DOHH2 (cell line): ENCODE measurements around the gene EFL1.

Experiments
- H3F3A ChIP-seq: fragments of 200-600 bp; sonication (generic), shearing (Covaris generic); 2 replicates; pipeline ENCODE4 v1.6.0; 2016; ENCODE audit warnings: antibody characterized with exemption, mild to moderate bottlenecking; ENCODE audit not compliant: control insufficient read depth, insufficient read depth
- H3K27ac ChIP-seq: fragments of 200-600 bp; sonication (generic); 2 replicates; pipeline ENCODE4 v1.5.1; 2014; ENCODE audit warnings: low read depth, mild to moderate bottlenecking, low read length, moderate library complexity
- H3K27me3 ChIP-seq: fragments of 200-600 bp; sonication (generic); 2 replicates; pipeline ENCODE4 v1.6.1; 2014; ENCODE audit warnings: mild to moderate bottlenecking, low read length, mixed read lengths; ENCODE audit not compliant: control insufficient read depth
- H3K36me3 ChIP-seq: fragments of 200-600 bp; sonication (generic); 2 replicates; pipeline ENCODE4 v1.6.1; 2014; ENCODE audit warnings: mild to moderate bottlenecking, low read length, moderate library complexity, mixed read lengths; ENCODE audit not compliant: control insufficient read depth
- H3K4me1 ChIP-seq: fragments of 200-600 bp; sonication (generic); 2 replicates; pipeline ENCODE4 v1.6.1; 2014; ENCODE audit warnings: mild to moderate bottlenecking, low read length, mixed read lengths; ENCODE audit not compliant: control insufficient read depth
- H3K4me2 ChIP-seq: fragments of 200-600 bp; sonication (generic); 2 replicates; pipeline ENCODE4 v1.6.0; 2014; ENCODE audit warnings: mild to moderate bottlenecking, low read length, moderate library complexity
- H3K4me3 ChIP-seq: fragments of 200-600 bp; sonication (generic); 2 replicates; pipeline ENCODE4 v1.5.1; 2014; ENCODE audit warnings: mild to moderate bottlenecking, low read length, mixed read lengths
- H3K79me2 ChIP-seq: fragments of 200-600 bp; sonication (generic); 2 replicates; pipeline ENCODE4 v1.6.1; 2014; ENCODE audit warnings: mild to moderate bottlenecking, low read length, mixed read lengths; ENCODE audit not compliant: control insufficient read depth
- H3K9me2 ChIP-seq: fragments of 200-600 bp; sonication (generic); replicated peaks from 2 replicates; pipeline ENCODE4 v1.6.1; 2014; ENCODE audit warnings: mild to moderate bottlenecking, low read length, mixed read lengths; ENCODE audit not compliant: control insufficient read depth
- H3K9me3 ChIP-seq: fragments of 200-600 bp; sonication (generic); 2 replicates; pipeline ENCODE4 v1.6.1; 2014; ENCODE audit warnings: antibody characterized with exemption, low read length, mixed read lengths; ENCODE audit not compliant: control insufficient read depth, insufficient read depth
- H4K20me1 ChIP-seq: fragments of 200-600 bp; sonication (generic); 2 replicates; pipeline ENCODE4 v1.6.0; 2014; ENCODE audit warnings: low read depth, mild to moderate bottlenecking, antibody characterized with exemption, low read length, moderate library complexity; ENCODE audit not compliant: control insufficient read depth, insufficient read depth
- EZH2phosphoT487 ChIP-seq: fragments of 200-600 bp; sonication (generic); IDR thresholded peaks from 2 replicates; pipeline ENCODE4 v1.6.1; 2017; ENCODE audit warnings: borderline replicate concordance, mild to moderate bottlenecking, antibody characterized with exemption, low read length, moderate library complexity, mixed read lengths
- TF ChIP-seq, protein P1 (sequence below): fragments of 200-600 bp; sonication (generic); IDR thresholded peaks from one replicate; pipeline ENCODE4 v1.5.1; 2014; ENCODE audit warnings: antibody characterized with exemption, mild to moderate bottlenecking, low read depth, low read length; ENCODE audit not compliant: poor library complexity, severe bottlenecking

EFL1 gene

DNA sequence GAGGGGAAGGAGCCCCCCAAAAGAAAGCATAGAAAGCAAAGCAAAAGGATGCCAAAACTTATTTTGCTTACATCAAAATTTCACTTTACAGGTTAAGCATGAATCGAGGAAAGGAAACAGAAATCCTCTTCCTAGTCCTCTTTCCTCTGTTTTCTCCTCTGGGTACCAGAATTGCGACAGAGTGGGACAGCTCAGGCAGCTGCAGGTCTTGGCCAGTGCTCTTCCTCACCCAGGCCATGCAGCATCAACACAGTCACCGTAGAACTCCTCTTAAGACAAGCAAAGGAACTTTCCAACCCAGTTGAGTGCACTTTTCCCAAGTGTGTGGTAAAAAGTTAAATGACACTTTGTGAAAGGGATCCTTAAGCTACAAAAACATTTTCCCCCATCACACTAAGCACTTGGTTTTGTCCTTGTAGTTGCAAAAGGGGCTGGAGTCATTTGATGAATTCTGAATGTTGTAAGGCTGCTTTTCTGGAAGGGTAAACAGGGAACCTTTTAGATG, 170.8 kb downstream of the EFL1 start:
- no peaks in the 10 kb centered on the region for H4K20me1 ChIP-seq

DNA sequence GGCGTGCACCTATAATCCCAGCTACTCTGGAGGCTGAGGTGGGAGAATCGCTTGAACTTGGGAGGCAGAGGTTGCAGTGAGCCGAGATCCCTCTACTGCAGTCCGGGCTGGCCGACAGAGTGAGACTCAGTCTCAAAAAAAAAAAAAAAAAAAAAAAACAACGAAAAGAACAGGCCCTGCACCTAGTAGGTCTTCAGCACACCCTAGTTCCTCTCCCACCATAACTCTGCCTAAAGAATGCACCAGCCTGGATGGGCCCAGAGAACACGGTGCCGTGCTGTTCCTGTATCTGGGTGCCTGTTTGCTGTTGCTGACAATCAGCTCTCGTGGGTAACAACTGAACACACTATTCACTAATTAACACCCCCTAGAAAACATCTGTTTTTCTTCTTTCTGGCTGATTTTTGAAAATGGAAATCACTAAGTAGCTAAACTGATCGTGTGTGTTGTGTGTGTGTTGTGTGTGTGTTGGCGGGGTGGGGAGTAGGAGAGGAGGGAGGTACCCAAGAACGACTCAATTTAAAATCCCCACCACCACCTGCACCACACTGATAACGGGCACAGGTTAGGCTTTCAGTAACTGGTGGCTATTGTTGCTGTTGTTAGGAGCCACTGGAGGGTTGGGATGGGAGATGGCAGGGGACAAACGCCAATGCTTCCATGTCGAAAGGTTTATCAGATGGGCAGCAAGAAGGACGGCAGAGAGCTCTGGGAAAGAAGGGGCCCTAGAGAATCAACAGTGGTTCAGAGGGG, 176.1 kb downstream of the EFL1 start:
- H3K27me3 ChIP-seq = 0 out of 2 replicates have a peak, but pooled peaks cover 6% of the 10 kb centered on the region
- no peaks in the 10 kb centered on the region for H4K20me1 ChIP-seq
- H3K4me1 ChIP-seq = no peaks in the 10 kb centered on the region
- no peaks in the 10 kb centered on the region for H3K9me2 ChIP-seq
- no peak overlapping the region for H3K27ac ChIP-seq
- no peaks in the 10 kb centered on the region for H3F3A ChIP-seq
- TF ChIP-seq EZH2phosphoT487 = no peak
- TF ChIP-seq, protein P1, sequence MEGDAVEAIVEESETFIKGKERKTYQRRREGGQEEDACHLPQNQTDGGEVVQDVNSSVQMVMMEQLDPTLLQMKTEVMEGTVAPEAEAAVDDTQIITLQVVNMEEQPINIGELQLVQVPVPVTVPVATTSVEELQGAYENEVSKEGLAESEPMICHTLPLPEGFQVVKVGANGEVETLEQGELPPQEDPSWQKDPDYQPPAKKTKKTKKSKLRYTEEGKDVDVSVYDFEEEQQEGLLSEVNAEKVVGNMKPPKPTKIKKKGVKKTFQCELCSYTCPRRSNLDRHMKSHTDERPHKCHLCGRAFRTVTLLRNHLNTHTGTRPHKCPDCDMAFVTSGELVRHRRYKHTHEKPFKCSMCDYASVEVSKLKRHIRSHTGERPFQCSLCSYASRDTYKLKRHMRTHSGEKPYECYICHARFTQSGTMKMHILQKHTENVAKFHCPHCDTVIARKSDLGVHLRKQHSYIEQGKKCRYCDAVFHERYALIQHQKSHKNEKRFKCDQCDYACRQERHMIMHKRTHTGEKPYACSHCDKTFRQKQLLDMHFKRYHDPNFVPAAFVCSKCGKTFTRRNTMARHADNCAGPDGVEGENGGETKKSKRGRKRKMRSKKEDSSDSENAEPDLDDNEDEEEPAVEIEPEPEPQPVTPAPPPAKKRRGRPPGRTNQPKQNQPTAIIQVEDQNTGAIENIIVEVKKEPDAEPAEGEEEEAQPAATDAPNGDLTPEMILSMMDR = no peak
- H3K36me3 ChIP-seq = no peaks in the 10 kb centered on the region
- H3K79me2 ChIP-seq = no peaks in the 10 kb centered on the region
- no peaks in the 10 kb centered on the region for H3K9me3 ChIP-seq
- H3K4me3 ChIP-seq = no peak overlapping the region
- H3K4me2 ChIP-seq = no peak overlapping the region

More for the DNA sequence above, 170.8 kb downstream of the EFL1 start:
- Histone ChIP-seq H3K4me3 (no peak overlapping the region), H3F3A (no peaks in the 10 kb centered on the region), H3K9me3 (no peaks in the 10 kb centered on the region), H3K27me3 (no peaks in the 10 kb centered on the region), H3K4me2 (no peak overlapping the region), H3K36me3 (no peaks in the 10 kb centered on the region), H3K27ac (no peak overlapping the region), H3K4me1 (no peaks in the 10 kb centered on the region), H3K79me2 (no peaks in the 10 kb centered on the region), H3K9me2 (no peaks in the 10 kb centered on the region)
- TF ChIP-seq, protein P1 = no peak
- TF ChIP-seq EZH2phosphoT487 = no peak

DNA sequence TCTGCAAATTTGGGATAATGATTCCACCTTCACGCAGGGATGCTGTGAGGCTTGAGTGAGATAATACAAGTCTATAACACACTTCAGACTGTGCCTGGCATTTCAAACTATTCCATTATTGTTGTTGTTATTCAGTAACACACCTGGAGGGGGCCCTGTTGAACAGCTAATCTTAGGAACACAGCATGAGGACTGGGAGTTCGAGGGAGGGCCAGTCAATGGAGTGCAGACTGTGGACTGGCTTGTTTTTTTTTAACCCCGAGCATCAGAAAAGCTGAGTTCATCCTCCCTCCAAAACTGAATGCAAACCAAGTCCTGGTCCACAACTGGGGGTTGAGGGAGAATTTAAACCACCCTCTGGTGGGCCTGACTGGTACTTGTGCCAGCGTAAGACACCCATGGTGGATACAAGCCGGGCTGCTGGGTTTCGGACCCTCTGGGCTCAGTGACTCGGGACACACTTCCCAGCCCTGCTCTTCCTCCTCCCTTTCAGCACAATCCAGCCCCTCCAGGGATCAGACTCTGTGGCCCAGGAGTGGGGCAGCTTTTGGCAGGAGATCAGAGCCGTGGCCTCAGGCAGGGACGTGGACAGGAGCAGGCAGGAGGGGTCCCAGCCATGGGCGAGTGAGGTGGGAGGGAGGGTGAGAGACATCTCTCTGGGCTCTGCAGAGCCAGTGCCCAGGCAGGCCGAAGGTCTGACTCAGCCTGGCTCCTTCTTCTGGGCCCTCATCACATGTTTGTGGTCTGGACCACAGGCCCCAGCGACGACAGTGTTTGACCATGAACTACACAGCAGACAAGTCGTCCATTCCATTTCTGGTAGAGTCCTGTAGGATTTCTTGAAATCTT, 180.4 kb downstream of the EFL1 start:
- H3K4me1 ChIP-seq = no peaks in the 10 kb centered on the region
- H3F3A ChIP-seq = no peaks in the 10 kb centered on the region
- no peaks in the 10 kb centered on the region for H3K36me3 ChIP-seq
- TF ChIP-seq, protein P1 = no peak
- no peak for TF ChIP-seq EZH2phosphoT487
- H3K9me2 ChIP-seq = no peaks in the 10 kb centered on the region
- no peaks in the 10 kb centered on the region for H3K79me2 ChIP-seq
- H4K20me1 ChIP-seq = no peaks in the 10 kb centered on the region
- no peaks in the 10 kb centered on the region for H3K9me3 ChIP-seq
- H3K4me2 ChIP-seq = no peak overlapping the region
- H3K27ac ChIP-seq = no peak overlapping the region
- H3K4me3 ChIP-seq = no peak overlapping the region
- H3K27me3 ChIP-seq = peaks cover 9% of the 10 kb centered on the region; the same call in 1 of the 2 replicates
